LoVo (cell line): Measurements from ENCODE around the gene ACOT2.
A peak's percentile ranks its signal among the peaks of the same experiment; 100 is the strongest.
"Not testable (repeated sequence)": the region's sequence is repeated elsewhere in the genome, so short reads cannot be mapped to it uniquely, and the experiment has no call there.

Source experiments
- DNase-seq: peaks from one replicate; pipeline ENCODE4 v3.0.0-alpha.2; 2016; ENCODE audit warnings: low spot score

The ACOT2 gene

GRCh38 chr14:73567951-73568885 lies 795 bp upstream of the ACOT2 start:
- no peak for DNase-seq

DNA sequence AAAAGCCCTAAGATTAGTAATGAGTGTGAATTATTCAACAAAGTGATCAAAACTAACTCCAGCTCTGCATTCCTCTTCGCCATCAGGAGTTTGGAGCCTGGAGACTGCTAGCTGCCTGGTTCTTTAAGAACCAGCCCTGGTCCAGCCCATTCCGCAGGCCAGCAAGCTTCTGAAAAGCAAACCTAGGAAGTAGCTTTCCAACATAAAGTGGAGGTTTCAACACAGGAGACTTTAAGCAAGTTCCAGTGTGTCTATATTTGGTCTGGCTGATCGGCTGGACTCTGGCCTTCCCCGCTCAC lies 178 bp upstream of the ACOT2 start:
- not testable (repeated sequence) for DNase-seq

- DNase-seq = not testable (repeated sequence)
Observed at GRCh38 chr14:73570913-73571312, 1.9 kb downstream of the ACOT2 start.

DNA sequence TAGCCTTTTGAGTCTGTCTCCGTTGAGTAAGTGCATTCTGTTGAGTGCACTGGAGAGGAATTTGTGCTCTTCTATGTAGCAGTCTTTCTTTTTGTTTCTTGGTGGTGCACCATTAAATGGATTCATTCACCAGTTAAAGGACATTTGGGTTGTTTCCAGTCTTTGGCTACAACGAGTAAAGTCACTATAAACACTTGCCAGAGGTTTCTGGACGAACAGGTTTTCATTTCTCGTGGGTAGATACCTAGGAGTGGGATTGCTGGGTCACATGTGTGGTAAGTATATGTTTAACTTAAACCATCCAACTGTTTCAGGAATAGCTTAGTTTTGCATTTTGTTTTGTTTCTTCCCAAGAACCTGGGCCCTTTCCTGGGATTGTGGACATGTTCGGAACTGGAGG lies 4.0 kb downstream of the ACOT2 start:
- not testable (repeated sequence) for DNase-seq

- not testable (repeated sequence) for DNase-seq
Observed at GRCh38 chr14:73573740-73574139, 4.7 kb downstream of the ACOT2 start.

GRCh38 chr14:73574251-73574650 lies 5.2 kb downstream of the ACOT2 start:
- not testable (repeated sequence) for DNase-seq

GRCh38 chr14:73576391-73576790 lies 7.4 kb downstream of the ACOT2 start:
- no peak for DNase-seq

GRCh38 chr14:73577214-73577613 lies 8.2 kb downstream of the ACOT2 start:
- DNase-seq = not testable (repeated sequence)

DNA sequence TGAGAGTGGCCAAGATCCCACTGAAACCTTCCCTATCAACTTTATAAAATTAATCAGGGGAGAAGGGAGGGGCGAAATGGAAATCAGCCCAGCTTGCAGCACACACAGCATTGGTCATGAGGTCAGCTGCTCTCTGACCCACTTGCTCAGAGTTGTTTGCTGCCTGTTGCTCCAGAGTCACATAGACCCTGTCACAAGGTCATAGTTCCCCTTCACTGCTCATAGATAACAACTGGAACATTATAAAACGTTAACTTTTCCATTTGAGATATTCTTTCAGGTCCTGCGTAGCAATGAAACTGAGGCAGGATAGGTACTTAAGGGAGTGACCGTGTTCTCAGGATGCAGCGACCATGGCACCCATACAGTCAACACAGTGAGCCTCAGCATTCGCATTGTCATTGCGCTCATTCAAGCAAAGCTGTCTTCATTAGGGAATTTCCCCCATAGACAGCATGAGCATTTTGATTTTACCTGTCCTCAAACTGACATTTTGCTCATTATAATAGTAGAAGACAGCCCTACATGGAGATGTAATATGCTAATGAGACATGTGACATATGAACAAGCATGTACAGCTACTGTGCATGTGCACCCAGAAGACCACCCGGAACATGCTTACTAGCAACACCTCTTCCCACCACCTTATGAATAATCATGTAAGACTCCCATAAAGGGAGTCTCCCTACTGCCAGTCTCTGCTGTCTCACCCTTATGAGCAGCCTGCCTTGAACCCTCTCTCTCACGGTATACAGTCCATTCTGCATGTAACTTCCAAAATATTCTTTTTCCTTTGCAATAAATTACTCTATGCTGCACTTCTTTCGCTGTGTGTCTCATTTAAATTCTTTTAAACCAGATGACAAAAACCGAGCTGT lies 13.3 kb downstream of the ACOT2 start:
- DNase-seq = not testable (repeated sequence)

GRCh38 chr14:73588695-73589094 lies 19.7 kb downstream of the ACOT2 start:
- DNase-seq = no peak

GRCh38 chr14:73589116-73589515 lies 20.1 kb downstream of the ACOT2 start:
- no peak for DNase-seq

- DNase-seq = not testable (repeated sequence)
Observed at GRCh38 chr14:73590673-73591004, 21.6 kb downstream of the ACOT2 start.

DNA sequence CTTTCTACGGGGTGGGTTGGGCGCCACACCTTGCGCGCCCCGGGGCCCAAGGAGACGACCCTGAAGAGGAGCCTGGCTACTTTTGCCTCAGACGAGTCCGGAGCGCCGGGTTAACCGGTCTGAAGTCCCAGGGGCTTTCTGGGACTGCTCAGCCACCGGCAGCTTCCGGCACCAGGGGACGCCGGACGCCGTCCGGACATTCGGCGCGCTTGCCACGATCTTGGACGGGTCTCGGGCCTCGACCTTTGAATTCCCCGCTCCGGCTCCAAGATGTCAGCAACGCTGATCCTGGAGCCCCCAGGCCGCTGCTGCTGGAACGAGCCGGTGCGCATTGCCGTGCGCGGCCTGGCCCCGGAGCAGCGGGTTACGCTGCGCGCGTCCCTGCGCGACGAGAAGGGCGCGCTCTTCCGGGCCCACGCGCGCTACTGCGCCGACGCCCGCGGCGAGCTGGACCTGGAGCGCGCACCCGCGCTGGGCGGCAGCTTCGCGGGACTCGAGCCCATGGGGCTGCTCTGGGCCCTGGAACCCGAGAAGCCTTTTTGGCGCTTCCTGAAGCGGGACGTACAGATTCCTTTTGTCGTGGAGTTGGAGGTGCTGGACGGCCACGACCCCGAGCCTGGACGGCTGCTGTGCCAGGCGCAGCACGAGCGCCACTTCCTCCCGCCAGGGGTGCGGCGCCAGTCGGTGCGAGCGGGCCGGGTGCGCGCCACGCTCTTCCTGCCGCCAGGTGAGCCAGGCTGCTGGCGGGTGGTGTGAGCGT lies 22.9 kb downstream of the ACOT2 start, which contains the start of gene ACOT4:
TSS of gene ACOT4 (plus strand) at position 184 of the 760 bp plus-strand sequence. CDS start at position 271, 87 bp downstream.
- DNase-seq = no peak

DNA sequence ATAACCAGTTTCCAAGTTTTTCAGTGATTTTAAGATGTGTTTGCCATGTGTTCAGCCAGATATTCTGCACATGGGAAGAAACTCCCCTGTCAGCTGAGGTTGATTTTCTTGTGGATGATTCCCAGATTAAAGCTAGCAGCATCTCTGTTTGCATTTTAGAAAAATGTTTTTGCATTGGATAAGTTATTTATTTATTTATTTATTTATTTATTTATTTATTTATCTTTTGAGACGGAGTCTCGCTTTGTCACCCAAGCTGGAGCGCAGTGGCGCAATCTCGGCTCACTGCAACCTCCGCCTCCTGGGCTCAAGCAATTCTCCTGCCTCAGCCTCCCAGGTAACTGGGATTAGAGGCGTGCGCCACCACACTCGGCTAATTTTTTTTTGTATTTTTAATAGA lies 25.5 kb downstream of the ACOT2 start:
- DNase-seq = no peak

DNA sequence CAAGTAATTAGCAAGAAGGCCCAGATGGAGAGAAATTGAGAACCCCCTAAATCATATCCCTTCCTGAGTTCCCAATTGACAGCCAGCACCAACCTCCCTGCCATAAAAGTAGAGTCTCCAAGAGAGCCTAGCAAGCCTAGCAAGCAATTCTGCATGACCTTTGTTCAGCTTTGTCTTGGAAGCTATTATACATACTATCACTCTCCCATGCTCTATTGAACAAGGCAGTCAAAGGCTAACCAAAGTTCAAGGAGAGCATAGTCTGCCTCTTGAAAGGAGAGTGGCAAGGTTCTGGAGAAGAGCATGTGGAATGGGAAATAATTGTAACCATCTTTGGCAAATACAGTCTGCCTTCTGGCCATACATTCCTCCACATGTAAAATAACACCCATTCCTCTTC lies 30.5 kb downstream of the ACOT2 start:
- no peak for DNase-seq

DNA sequence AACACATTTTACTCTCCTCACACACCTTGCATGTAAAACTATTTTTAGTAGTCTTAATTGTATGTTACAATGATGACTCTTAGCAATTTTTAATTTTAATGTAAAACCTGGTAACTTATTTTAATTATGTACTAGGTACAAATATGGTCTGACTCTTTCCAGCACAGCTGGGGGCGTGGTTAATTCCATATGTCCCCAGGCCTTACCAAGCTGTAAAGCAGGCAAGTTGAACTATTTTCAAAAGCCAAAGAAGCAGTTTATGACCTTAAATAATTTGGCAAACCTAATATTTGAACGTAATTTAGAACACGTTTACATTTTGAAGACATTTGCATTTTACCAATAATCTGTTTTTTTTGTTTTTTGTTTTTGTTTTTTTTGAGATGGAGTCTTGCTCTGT lies 34.0 kb downstream of the ACOT2 start:
- no peak for DNase-seq

DNA sequence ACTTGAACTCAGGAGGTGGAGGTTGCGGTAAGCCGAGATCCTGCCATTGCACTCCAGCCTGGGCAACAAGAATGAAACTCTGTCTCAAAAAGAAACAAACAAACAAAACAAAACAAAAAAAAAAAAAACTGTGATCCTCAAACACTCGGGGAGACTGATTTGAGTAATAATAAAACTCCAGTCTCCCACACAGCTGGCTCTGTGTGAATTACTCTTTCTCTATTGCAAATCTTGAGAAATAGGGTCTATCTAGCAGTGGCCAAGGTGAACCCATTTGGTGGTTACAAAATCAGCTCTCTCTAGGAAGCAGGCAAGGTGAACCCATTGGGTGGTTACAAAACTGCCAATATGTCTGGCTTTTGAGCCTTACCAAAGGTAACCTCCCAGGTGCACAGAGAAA lies 37.3 kb downstream of the ACOT2 start:
- no peak for DNase-seq

GRCh38 chr14:73607241-73607640 lies 38.2 kb downstream of the ACOT2 start:
- no peak for DNase-seq

DNA sequence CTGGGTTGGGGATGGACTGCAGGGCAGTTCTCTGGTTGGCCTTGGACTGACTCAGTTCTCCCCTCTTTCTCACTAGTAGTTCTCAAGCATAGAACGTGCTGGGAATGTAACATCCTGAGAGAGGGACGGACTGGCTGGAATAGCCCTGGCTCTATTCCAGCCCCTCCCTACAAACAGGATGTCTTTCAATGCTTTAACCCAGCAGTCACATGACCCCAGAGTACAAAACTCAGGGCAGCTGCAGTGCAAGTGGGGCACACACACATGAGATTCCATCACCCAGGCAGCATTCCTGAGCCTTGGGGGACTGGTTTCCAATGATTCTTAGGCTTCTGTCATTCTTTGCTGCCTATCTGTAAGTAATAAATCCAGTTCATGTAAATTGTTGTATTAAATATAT lies 41.7 kb downstream of the ACOT2 start:
- DNase-seq = no peak

GRCh38 chr14:73612339-73613045 lies 43.5 kb downstream of the ACOT2 start, which contains the start of gene ACOT6:
TSS of gene ACOT6 (plus strand) at chr14:73612517. CDS start at chr14:73612572, 55 bp downstream.
- peak; percentile 63 for DNase-seq

GRCh38 chr14:73613046-73613383 lies 44.0 kb downstream of the ACOT2 start:
- DNase-seq = no peak
